Measurements from ENCODE around the gene TGFBR3.

DNA sequence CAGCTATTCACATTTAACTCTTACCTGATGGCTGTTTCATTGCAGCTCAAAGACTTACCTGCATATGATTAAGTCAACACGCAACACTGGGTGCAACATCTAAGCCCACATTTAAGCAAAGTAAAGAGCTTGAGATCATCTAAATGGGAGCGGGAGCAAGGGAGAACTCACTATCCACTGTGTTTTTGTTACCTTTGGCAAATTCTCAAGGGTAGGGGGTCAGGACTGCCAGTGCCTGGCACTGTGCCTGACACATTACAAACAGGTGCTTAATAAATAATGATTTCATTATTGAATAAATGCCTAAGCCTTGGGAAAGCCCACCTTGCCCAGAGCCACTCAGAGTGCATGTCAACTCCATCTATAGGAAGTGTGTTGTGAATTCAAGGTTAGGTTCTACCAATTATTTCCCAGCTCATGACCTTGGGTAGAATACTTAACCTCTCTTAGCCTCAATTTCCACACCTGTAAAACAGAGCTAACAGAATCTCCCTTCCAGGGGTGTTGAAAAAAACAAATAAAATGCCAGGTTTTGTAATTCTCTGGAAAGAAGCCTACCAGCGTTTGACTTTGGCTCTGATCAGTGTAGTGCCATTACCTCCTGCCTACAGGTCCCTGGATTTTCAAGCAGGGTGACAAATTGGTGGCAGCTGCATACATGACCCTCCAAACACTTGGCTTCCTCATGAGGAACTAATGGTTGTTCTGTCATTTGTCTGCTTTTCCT lies 109.7 kb downstream of the TGFBR3 start:
- no peak for TF ChIP-seq CTCF (IDR thresholded peaks at IDR 0.05; ENCODE audit: borderline replicate concordance, extremely low read depth, low read length, poor library complexity, severe bottlenecking)
- no peak for TF ChIP-seq EZH2 (IDR thresholded peaks at IDR 0.05; ENCODE audit: borderline replicate concordance, low read depth, low read length, severe bottlenecking)

Data from DND-41 (cell line).